HG02678 (cell line): Measurements from ENCODE around the gene TTC39A.

Experiments used
- ATAC-seq: cut with Tn5 transposase; IDR thresholded peaks from one replicate; pipeline ENCODE4 v1.9.1; 2021; ENCODE audit warnings: mild to moderate bottlenecking, moderate library complexity; ENCODE audit not compliant: unreplicated experiment

Gene TTC39A

GRCh38 chr1:51330331-51331201 is at the start of gene TTC39A:
TTC39A (minus strand) TSS chr1:51330562; CDS start chr1:51330477, 85 bp downstream.
- no peak for ATAC-seq

- ATAC-seq: no peak
Measured at GRCh38 chr1:51378871-51379270, 48.5 kb upstream of the TTC39A start.

- no peak for ATAC-seq
Measured at GRCh38 chr1:51373898-51374297, 43.5 kb upstream of the TTC39A start.

GRCh38 chr1:51372561-51372960 is 42.2 kb upstream of the TTC39A start:
- ATAC-seq: no peak

- ATAC-seq: no peak
Measured at GRCh38 chr1:51369171-51369570, 38.8 kb upstream of the TTC39A start.

GRCh38 chr1:51365774-51366173 is 35.4 kb upstream of the TTC39A start:
- ATAC-seq: no peak

- ATAC-seq: no peak
Measured at GRCh38 chr1:51359879-51360278, 29.5 kb upstream of the TTC39A start.

GRCh38 chr1:51355382-51355781 is 25.0 kb upstream of the TTC39A start:
- ATAC-seq: no peak

GRCh38 chr1:51354416-51354815 is 24.1 kb upstream of the TTC39A start:
- ATAC-seq: no peak

- no peak for ATAC-seq
Measured at GRCh38 chr1:51351907-51352306, 21.5 kb upstream of the TTC39A start.

GRCh38 chr1:51349862-51350261 is 19.5 kb upstream of the TTC39A start:
- ATAC-seq: no peak

GRCh38 chr1:51348147-51348527 is 17.8 kb upstream of the TTC39A start:
- ATAC-seq: no peak

- ATAC-seq: no peak
Measured at GRCh38 chr1:51347398-51348146, 17.2 kb upstream of the TTC39A start.

GRCh38 chr1:51346086-51346942 is 16.0 kb upstream of the TTC39A start:
- no peak for ATAC-seq

GRCh38 chr1:51345300-51345687 is 14.9 kb upstream of the TTC39A start:
- ATAC-seq: no peak

GRCh38 chr1:51344602-51345299 is 14.4 kb upstream of the TTC39A start:
- no peak for ATAC-seq

GRCh38 chr1:51344276-51344601 is 13.9 kb upstream of the TTC39A start:
- ATAC-seq: no peak

- no peak for ATAC-seq
Measured at GRCh38 chr1:51343624-51344023, 13.3 kb upstream of the TTC39A start.

- no peak for ATAC-seq
Measured at GRCh38 chr1:51342591-51343206, 12.3 kb upstream of the TTC39A start.

- ATAC-seq: no peak
Measured at GRCh38 chr1:51341876-51342496, 11.6 kb upstream of the TTC39A start.
